CD4-positive, alpha-beta T cell treated with Interleukin-21 for 1 hour (primary cell): Measurements from ENCODE around the gene ZNF587B.
"Not testable (repeated sequence)": the region's sequence is repeated elsewhere in the genome, so short reads cannot be mapped to it uniquely, and the experiment has no call there.

Source experiments
- DNase-seq: peaks from one replicate; pipeline ENCODE4 v3.0.0-alpha.2; 2020

The ZNF587B gene

DNA sequence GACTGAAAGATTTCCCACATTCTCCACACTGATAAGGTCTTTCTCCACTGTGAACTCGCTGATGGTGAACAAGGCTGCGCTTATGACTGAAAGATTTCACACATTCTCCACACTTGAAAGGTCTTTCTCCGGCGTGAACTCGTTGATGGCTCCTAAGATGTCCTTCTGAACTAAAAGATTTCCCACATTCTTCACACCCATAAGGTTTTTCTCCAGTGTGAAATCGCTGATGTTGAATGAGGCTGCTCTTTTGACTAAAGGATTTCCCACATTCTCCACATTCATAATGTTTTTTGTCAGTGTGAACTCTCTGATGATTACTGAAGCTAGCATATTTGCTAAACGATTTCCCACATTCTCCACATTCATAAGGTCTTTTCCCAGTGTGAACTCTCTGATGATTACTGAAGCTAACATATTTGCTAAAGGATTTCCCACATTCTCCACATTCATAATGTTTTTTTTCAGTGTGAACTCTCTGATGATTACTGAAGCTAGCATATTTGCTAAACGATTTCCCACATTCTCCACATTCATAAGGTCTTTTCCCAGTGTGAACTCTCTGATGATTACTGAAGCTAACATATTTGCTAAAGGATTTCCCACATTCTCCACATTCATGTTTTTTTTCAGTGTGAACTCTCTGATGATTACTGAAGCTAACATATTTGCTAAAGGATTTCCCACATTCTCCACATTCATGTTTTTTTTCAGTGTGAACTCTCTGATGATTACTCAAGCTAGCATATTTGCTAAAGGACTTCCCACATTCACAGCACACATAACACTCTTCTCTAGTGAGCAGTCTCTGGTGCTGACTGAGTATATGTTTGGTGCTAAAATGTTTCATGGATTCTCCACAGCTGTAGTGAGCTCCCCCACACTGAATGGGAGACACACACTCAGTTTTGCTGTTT, 44.0 kb downstream of the ZNF587B start:
- DNase-seq = not testable (repeated sequence)

DNA sequence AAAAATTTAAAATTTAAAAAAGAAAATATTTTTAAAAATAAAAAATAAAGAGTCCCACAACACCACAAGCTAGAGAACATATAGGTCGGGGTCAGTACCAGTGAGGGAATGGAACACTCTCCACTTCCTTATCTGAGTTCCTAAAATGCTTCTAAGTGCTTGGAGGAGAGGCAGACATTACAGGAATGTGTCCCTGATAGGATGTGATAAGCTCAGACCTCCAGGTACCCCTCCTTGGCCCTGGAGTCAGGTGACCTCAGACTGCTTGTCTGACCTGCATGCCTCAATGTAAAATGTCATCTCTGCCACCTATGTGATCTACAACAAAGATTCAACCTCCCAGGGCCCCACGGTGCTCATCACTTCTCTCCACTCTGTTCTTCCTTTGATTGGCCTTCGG, 55.9 kb downstream of the ZNF587B start:
- DNase-seq = no peak

DNA sequence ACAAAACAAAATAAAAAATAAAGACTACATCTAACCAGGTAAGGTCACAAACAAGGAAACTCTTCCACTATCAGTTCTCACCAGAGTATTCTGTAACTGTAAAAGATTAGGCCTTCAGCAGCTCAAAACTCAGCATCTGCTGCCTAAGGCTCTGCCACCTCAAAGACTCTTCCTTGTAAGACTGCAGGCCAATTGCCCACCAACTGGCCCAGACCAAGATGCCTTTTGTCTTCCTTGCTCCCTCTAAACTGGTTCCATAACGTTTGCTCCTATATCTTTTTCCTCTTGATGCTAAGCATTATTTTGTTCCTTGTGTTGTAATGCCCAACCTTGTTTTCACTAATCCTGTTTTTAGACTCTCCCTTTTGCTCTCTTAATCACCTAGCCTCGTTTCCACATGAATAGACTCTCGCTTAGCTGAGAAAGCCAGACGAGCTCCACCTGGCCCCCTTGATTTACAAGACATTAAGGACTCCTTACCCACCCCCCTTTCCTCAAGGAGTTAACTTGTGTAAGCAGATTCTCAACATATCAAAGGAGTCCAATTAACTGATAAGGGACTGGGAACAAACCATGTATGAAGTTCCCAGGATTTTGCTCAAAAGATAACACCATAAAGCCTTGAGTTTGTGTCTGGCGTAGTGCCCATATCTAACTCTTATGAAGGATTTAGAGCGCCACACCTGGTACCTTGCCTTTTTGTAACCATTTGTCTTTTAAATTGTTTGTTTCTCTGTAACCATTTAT, 57.3 kb downstream of the ZNF587B start:
- no peak for DNase-seq

DNA sequence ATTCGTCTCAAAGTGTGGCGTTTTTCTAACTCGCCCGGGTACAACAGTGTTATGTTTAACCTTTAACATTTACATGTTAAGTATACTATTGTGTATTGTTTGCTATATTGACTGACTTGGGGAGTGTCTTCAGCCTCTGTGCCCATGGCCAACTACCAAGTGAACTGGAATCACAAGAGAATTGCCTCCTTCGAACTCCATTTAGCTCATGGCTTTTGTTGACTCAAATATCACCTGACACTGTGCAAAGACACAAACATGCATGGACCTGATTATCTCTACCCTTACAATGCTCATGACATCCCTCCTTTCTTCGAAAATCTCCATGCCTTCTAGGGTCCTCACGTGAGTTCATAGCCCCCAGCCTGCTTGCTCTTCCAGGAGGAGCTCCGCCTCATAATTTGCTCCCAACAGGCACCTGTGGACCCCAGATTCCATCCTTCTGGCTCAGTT, 58.0 kb downstream of the ZNF587B start:
- no peak for DNase-seq

DNA sequence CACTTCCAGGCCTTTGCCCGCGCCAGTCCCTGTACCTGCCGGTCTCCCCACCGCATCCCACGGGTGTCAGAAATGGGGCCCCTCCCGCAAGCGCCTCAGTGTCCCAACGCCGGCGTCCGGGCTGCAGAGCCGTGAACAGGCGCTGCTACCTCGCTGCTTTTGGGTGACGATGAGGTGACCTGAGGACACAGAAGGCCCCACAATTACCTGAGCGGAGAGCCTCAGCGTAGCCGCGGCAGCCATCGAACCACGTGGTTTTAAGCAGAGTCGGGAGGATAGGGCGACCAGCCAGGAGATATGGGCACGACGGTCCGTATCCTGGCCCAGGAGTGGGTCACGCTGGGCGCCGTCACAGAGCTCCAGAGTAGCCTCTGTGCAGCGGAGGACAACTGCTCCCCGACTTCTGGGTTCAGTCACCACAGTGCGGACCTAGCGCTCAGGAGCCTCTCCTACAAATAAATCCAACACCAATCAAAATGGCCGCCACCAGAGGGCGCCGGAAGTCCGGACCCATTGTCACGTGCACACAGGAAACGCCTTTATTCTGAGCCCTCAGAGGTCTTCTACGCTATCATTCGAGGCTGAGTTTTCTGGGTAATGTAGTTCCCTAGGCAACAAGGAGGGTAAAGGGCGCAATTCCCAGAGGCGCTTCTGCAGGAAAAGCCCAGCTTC, 58.6 kb downstream of the ZNF587B start, which contains the start of gene ZNF814:
Gene ZNF814 (minus strand): TSS at position 478 of the 672 bp plus-strand sequence. CDS start 235 bp downstream, at position 243.
- peak; percentile 90 for DNase-seq

DNA sequence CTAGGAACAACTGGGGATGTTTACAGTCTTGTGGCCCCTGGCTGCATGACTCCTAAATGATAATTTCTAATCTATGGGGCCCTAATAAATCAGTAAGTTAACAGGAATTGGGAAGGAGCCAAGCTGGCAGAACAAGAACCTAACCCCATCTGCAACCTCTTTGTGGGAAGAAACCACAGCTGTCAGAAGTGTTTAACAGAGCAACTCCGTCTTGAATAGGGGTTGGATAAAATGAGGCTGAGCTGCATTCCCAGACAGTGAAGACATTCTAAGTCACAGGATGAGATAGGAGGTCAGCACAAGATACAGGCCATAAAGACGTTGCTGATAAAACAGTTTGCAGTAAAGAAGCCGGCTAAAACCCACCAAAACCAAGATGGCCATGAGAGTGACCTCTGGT, 60.6 kb downstream of the ZNF587B start:
- not testable (repeated sequence) for DNase-seq
